Endothelial cell of umbilical vein (primary cell): ENCODE data around the gene SPIRE1. TPM values are rescaled to one million over a fixed set of nuclear protein-coding genes. Genes with fewer than 3 reads are reported as not detected.

ENCODE experiments used
- BruUV-seq: library from RNA; stranded (reverse); fragments of 400-500 nt; replicated peaks from 2 replicates; lab custom pipeline; 2021; lab: Mats Ljungman, UMichigan
- CTCF ChIA-PET: fragments of 300-600, 350-600 bp; sonication (Branson Sonifier 250); formaldehyde crosslinking; loops from one replicate; lab custom pipeline; 2021; ENCODE audit warnings: antibody characterized with exemption, inconsistent platforms; lab: Charles Lee
- POLR2A ChIA-PET: fragments of 300-600, 350-600 bp; sonication (Branson Sonifier 250); formaldehyde crosslinking; loops from one replicate; lab custom pipeline; 2021; ENCODE audit warnings: antibody characterized with exemption, inconsistent platforms; lab: Charles Lee
- DNase-seq: peaks from one replicate; pipeline ENCODE4 v3.0.0-alpha.2; 2011; ENCODE audit warnings: low read depth, low spot score
- FAIRE-seq: peaks from 2 replicates; lab custom pipeline; 2011; peaks lifted over from hg19 to GRCh38; lab: Jason Lieb, UNC
- H2AFZ ChIP-seq: 2 replicates; pipeline ENCODE4 v1.6.0; 2012; ENCODE audit warnings: low read depth, low read length, control low read depth, inconsistent platforms
- H3K27ac ChIP-seq: 2 replicates; pipeline ENCODE4 v1.5.1; 2011; ENCODE audit warnings: low read depth, mild to moderate bottlenecking, control low read depth, low read length, moderate library complexity; ENCODE audit not compliant: insufficient read depth
- H3K27me3 ChIP-seq, 2 experiments: 2 replicates each; pipeline versions ENCODE4 v1.6.0 to v1.6.1; 2011; ENCODE audit warnings: low read length in 2 of 2, mixed read lengths in 1 of 2; ENCODE audit not compliant: control insufficient read depth in 2 of 2, insufficient read depth in 2 of 2
- H3K36me3 ChIP-seq, 2 experiments: 2 replicates in 1 of 2; 3 replicates in 1 of 2; pipeline ENCODE4 v1.5.1; 2011; ENCODE audit warnings: low read length in 2 of 2, mild to moderate bottlenecking in 1 of 2, moderate library complexity in 1 of 2; ENCODE audit not compliant: control insufficient read depth in 2 of 2, insufficient read depth in 2 of 2; ENCODE audit errors: extremely low read depth in 1 of 2
- H3K4me1 ChIP-seq: 3 replicates; pipeline ENCODE4 v1.5.1; 2011; ENCODE audit warnings: mild to moderate bottlenecking, low read length; ENCODE audit not compliant: control insufficient read depth, insufficient read depth; ENCODE audit errors: extremely low read depth
- H3K4me2 ChIP-seq: 2 replicates; pipeline ENCODE4 v1.6.1; 2011; ENCODE audit warnings: low read length, control low read depth, mixed read lengths; ENCODE audit not compliant: insufficient read depth
- H3K4me3 ChIP-seq, 3 experiments: fragments of 200-600 bp in 1 of 3; sonication (generic), shearing (Covaris generic) in 1 of 3; replicated peaks in 1 of 3; 2 replicates each; pipeline ENCODE4 v1.5.1; 2011 to 2016; ENCODE audit warnings: control low read depth in 3 of 3, low read length in 3 of 3, mild to moderate bottlenecking in 2 of 3, inconsistent platforms in 1 of 3, low read depth in 1 of 3, moderate library complexity in 1 of 3; ENCODE audit not compliant: insufficient read depth in 1 of 3
- H3K79me2 ChIP-seq: 2 replicates; pipeline ENCODE4 v1.6.0; 2012; ENCODE audit warnings: low read length, inconsistent platforms; ENCODE audit not compliant: control insufficient read depth, insufficient read depth
- H3K9ac ChIP-seq: replicated peaks from 2 replicates; pipeline ENCODE3; 2011; ENCODE audit warnings: low read length, control low read depth; ENCODE audit not compliant: insufficient read depth; ENCODE audit errors: extremely low read depth
- H3K9me1 ChIP-seq: replicated peaks from 3 replicates; pipeline ENCODE4 v1.6.0; 2011; ENCODE audit warnings: mild to moderate bottlenecking, low read length; ENCODE audit not compliant: control insufficient read depth, insufficient read depth; ENCODE audit errors: extremely low read depth
- H3K9me3 ChIP-seq: replicated peaks from 2 replicates; pipeline ENCODE4 v1.5.1; 2012; ENCODE audit warnings: low read length, inconsistent platforms; ENCODE audit not compliant: control insufficient read depth, insufficient read depth
- H4K20me1 ChIP-seq: replicated peaks from 2 replicates; pipeline ENCODE3; 2011; ENCODE audit warnings: mild to moderate bottlenecking, low read length; ENCODE audit not compliant: control insufficient read depth, insufficient read depth; ENCODE audit errors: extremely low read depth
- EZH2 ChIP-seq: IDR thresholded peaks from 2 replicates; pipeline ENCODE4 v1.6.1; 2012; ENCODE audit warnings: borderline replicate concordance, low read depth, mild to moderate bottlenecking, moderate library complexity, low read length, inconsistent platforms; ENCODE audit not compliant: severe bottlenecking
- FOS ChIP-seq: IDR thresholded peaks from 2 replicates; pipeline ENCODE4 v1.6.1; 2011; ENCODE audit warnings: mild to moderate bottlenecking, low read length, moderate library complexity, borderline replicate concordance; ENCODE audit not compliant: insufficient read depth
- GATA2 ChIP-seq: IDR thresholded peaks from 2 replicates; pipeline ENCODE4 v1.7.0; 2011; ENCODE audit warnings: low read depth, mild to moderate bottlenecking, moderate library complexity, mixed read lengths, low read length; ENCODE audit not compliant: insufficient read length, insufficient read depth
- MYC ChIP-seq: IDR thresholded peaks from one replicate; pipeline ENCODE4 v1.6.1; 2011; ENCODE audit warnings: mild to moderate bottlenecking, low read depth, low read length
- dilution Hi-C: fragments of 300-500 bp; cut with MboI; formaldehyde crosslinking; loops from one replicate; pipeline ENCODE4 v1.15.0; 2019; ENCODE audit warnings: low sequenced_read_pairs; ENCODE audit not compliant: extremely low pct_ligation_motif_present
- intact Hi-C: fragments of 100-400 bp; cut with micrococcal nuclease; formaldehyde crosslinking; loops from one replicate; pipeline ENCODE4 v1.10.0; 2022
- polyA plus RNA-seq, 4 experiments: library from polyadenylated mRNA; depleted of rRNA in 3 of 4; stranded (reverse) in 3 of 4; unstranded in 1 of 4; fragments of >200 nt; gene quantifications; 2 replicates each; pipeline versions ENCODE4 v1.2.1 to v1.2.3, GENCODE V29; 2011 to 2012; ENCODE audit warnings: missing spikeins in 1 of 4
- total RNA-seq: library from RNA; stranded (reverse); gene quantifications from 2 replicates; pipeline ENCODE4 v1.2.3, GENCODE V29; 2021
- TF ChIP-seq, protein P1 (sequence below): IDR thresholded peaks from 2 replicates; pipeline ENCODE4 v1.6.1; 2011; ENCODE audit not compliant: insufficient read depth, insufficient read length
- TF ChIP-seq, protein P2 (sequence below), 2 donors: IDR thresholded peaks; 1 replicate in 1 of 2; 2 replicates in 1 of 2; pipeline ENCODE4 v1.5.1; 2011; ENCODE audit warnings: low read length in 2 of 2, mild to moderate bottlenecking in 2 of 2, moderate library complexity in 2 of 2, control low read depth in 1 of 2, inconsistent platforms in 1 of 2, low read depth in 1 of 2; ENCODE audit not compliant: insufficient read depth in 1 of 2; ENCODE audit errors: extremely low read depth in 1 of 2

Gene SPIRE1
- total and polyA plus RNA-seq, 2 donors (not counting 3 experiments of a cell fraction or from before 2014, with no cell fraction given) = 13.1 to 44.0 TPM

DNA sequence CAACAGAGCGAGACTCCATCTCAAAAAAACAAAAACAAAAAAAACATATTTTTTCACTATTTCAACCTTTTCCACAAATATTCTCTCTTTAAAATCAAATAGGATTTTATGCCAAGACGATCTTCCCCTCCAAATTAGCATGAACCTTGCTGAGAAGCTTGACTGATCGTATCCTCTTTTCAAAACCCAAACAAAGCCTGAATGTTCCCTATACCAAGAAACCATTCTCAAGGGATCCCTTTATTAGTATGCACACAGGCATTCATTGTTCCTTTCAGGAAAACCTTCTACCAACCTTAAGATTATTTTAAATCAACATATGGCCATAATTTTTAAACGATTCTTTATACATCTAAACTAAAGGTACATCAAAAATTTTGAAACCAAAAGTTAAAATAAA lies 6.3 kb downstream of the SPIRE1 start:
- POLR2A ChIA-PET = no interaction called here
- TF ChIP-seq EZH2 (no peak), GATA2 (no peak), MYC (no peak), FOS (no peak)
- TF ChIP-seq, protein P1, sequence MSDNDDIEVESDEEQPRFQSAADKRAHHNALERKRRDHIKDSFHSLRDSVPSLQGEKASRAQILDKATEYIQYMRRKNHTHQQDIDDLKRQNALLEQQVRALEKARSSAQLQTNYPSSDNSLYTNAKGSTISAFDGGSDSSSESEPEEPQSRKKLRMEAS = no peak
- TF ChIP-seq, protein P2, sequence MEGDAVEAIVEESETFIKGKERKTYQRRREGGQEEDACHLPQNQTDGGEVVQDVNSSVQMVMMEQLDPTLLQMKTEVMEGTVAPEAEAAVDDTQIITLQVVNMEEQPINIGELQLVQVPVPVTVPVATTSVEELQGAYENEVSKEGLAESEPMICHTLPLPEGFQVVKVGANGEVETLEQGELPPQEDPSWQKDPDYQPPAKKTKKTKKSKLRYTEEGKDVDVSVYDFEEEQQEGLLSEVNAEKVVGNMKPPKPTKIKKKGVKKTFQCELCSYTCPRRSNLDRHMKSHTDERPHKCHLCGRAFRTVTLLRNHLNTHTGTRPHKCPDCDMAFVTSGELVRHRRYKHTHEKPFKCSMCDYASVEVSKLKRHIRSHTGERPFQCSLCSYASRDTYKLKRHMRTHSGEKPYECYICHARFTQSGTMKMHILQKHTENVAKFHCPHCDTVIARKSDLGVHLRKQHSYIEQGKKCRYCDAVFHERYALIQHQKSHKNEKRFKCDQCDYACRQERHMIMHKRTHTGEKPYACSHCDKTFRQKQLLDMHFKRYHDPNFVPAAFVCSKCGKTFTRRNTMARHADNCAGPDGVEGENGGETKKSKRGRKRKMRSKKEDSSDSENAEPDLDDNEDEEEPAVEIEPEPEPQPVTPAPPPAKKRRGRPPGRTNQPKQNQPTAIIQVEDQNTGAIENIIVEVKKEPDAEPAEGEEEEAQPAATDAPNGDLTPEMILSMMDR (IDR thresholded peaks at IDR 0.05; ENCODE audit: extremely low read depth in 1 of 2, insufficient read depth in 1 of 2, low read depth in 1 of 2, low read length in 2 of 2) = no peak

More for the DNA sequence above, 6.3 kb downstream of the SPIRE1 start:
- Histone ChIP-seq H3K4me3 (no peak overlapping the region), H2AFZ (no peak overlapping the region), H3K9me1 (no peaks in the 10 kb centered on the region), H3K36me3 (no peaks in the 10 kb centered on the region), H3K79me2 (peaks cover 93% of the 10 kb centered on the region), H3K4me2 (no peak overlapping the region), H4K20me1 (peaks cover 6% of the 10 kb centered on the region), H3K27ac (no peak overlapping the region), H3K27me3 (no peaks in the 10 kb centered on the region), H3K4me1 (peaks cover 24% of the 10 kb centered on the region), H3K9me3 (no peaks in the 10 kb centered on the region), H3K9ac (no peak overlapping the region)
- dilution Hi-C loops (no loop called here), intact Hi-C loops (loop anchor here (10.0 kb wide), 2 partner anchors 187 to 367 kb away; no protein-coding TSS in a partner anchor)
- DNase-seq = no peak
- CTCF ChIA-PET = interaction anchor here (1.7 kb wide), 1 partner anchor 11 kb away, joined by 5 read pairs; no protein-coding TSS in a partner anchor
- no peak for FAIRE-seq
- BruUV-seq = no TSS peak
